Breast epithelium (tissue), 3 donors: ENCODE data around the gene ARHGAP26.

ENCODE experiments used
- POLR2A ChIP-seq: fragments of 450-650 bp; IDR thresholded peaks from one replicate; pipeline ENCODE4 v1.6.1; 2016; ENCODE audit warnings: antibody characterized with exemption, mild to moderate bottlenecking, moderate library complexity
- TF ChIP-seq, protein P1 (sequence below), 3 donors: fragments of 450-650 bp; IDR thresholded peaks; one replicate each; pipeline ENCODE4 v1.5.1; 2016 to 2017; ENCODE audit warnings: antibody characterized with exemption in 3 of 3, mild to moderate bottlenecking in 3 of 3, moderate library complexity in 3 of 3

DNA sequence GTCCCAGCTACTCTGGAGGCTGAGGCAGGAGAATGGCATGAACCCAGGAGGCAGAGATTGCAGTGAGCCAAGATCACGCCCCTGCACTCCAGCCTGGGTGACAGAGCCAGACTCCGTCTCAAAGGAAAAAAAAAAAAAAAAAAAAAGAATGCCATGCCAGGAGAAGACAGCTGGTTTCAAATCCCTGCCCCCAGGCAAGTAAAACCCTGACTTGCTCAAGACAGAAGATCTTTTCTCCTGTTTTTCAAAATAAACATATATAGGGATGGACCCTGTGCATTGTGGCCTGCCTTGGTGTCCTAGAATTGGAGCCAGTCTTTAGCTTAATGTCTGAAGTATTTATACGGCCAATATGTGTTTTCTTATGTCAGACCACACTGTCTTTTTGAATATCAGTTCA, 456.2 kb downstream of the ARHGAP26 start:
- TF ChIP-seq POLR2A: no peak
- TF ChIP-seq, protein P1, sequence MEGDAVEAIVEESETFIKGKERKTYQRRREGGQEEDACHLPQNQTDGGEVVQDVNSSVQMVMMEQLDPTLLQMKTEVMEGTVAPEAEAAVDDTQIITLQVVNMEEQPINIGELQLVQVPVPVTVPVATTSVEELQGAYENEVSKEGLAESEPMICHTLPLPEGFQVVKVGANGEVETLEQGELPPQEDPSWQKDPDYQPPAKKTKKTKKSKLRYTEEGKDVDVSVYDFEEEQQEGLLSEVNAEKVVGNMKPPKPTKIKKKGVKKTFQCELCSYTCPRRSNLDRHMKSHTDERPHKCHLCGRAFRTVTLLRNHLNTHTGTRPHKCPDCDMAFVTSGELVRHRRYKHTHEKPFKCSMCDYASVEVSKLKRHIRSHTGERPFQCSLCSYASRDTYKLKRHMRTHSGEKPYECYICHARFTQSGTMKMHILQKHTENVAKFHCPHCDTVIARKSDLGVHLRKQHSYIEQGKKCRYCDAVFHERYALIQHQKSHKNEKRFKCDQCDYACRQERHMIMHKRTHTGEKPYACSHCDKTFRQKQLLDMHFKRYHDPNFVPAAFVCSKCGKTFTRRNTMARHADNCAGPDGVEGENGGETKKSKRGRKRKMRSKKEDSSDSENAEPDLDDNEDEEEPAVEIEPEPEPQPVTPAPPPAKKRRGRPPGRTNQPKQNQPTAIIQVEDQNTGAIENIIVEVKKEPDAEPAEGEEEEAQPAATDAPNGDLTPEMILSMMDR (IDR thresholded peaks at IDR 0.05): no peak
